HEK293 (cell line): Measurements from ENCODE around the gene KCTD15.

Experiments
- CTCF ChIA-PET: fragments of 350-600 bp; formaldehyde crosslinking; extraction: SDS; loops from one replicate; lab custom pipeline; 2021; ENCODE audit warnings: antibody characterized with exemption; lab: Yijun Ruan, JAX
- POLR2A ChIA-PET: fragments of 300-600 bp; formaldehyde crosslinking; extraction: SDS; loops from one replicate; lab custom pipeline; 2020; ENCODE audit warnings: antibody characterized with exemption, inconsistent platforms; lab: Yijun Ruan, JAX
- H3K27ac ChIP-seq: fragments of 200-500 bp; sonication (Bioruptor generic); 2 replicates; pipeline ENCODE4 v1.5.1; 2014; ENCODE audit warnings: low read depth, low read length, control low read depth, inconsistent platforms; ENCODE audit errors: extremely low read depth
- H3K36me3 ChIP-seq, 2 experiments: fragments of 200-500 bp in 1 of 2; sonication (Bioruptor generic) in 1 of 2; 1 replicate in 1 of 2; 2 replicates in 1 of 2; pipeline ENCODE4 v1.5.1; 2014 to 2017; ENCODE audit warnings: inconsistent platforms in 2 of 2, low read length in 2 of 2; ENCODE audit not compliant: control insufficient read depth in 2 of 2, insufficient read depth in 1 of 2
- H3K4me1 ChIP-seq: fragments of 200-500 bp; sonication (Bioruptor generic); 2 replicates; pipeline ENCODE4 v1.5.1; 2014; ENCODE audit warnings: mild to moderate bottlenecking, low read length, inconsistent platforms; ENCODE audit not compliant: control insufficient read depth, insufficient read depth
- H3K4me3 ChIP-seq: 2 replicates; pipeline ENCODE4 v1.5.1; 2011; ENCODE audit warnings: low read depth, mild to moderate bottlenecking, control low read depth, low read length, moderate library complexity
- H3K9me3 ChIP-seq: fragments of 200-500 bp; sonication (Bioruptor generic); 2 replicates; pipeline ENCODE4 v1.5.1; 2014; ENCODE audit warnings: low read depth, low read length, inconsistent platforms; ENCODE audit not compliant: control insufficient read depth, insufficient read depth
- EGR2 ChIP-seq: fragments of 450-650 bp; formaldehyde crosslinking; IDR thresholded peaks from 2 replicates; pipeline ENCODE4 v1.5.1; 2016; ENCODE audit warnings: low read depth, missing biosample characterization, missing genetic modification characterization
- GFI1B ChIP-seq: fragments of 450-650 bp; formaldehyde crosslinking; IDR thresholded peaks from 2 replicates; pipeline ENCODE4 v1.5.1; 2016; ENCODE audit warnings: missing biosample characterization, missing genetic modification characterization
- GLIS1 ChIP-seq: fragments of 450-650 bp; formaldehyde crosslinking; IDR thresholded peaks from 2 replicates; pipeline ENCODE4 v1.5.1; 2016; ENCODE audit warnings: missing biosample characterization, missing genetic modification characterization
- PRDM10 ChIP-seq: fragments of 450-650 bp; formaldehyde crosslinking; IDR thresholded peaks from 2 replicates; pipeline ENCODE4 v1.5.1; 2016; ENCODE audit warnings: missing biosample characterization, missing genetic modification characterization
- RBAK ChIP-seq: fragments of 450-650 bp; formaldehyde crosslinking; IDR thresholded peaks from 2 replicates; pipeline ENCODE4 v1.5.1; 2016; ENCODE audit warnings: missing biosample characterization, missing genetic modification characterization
- REST ChIP-seq: fragments of 450-650 bp; formaldehyde crosslinking; IDR thresholded peaks from 2 replicates; pipeline ENCODE4 v1.5.1; 2016; ENCODE audit warnings: missing biosample characterization, missing genetic modification characterization
- YY2 ChIP-seq: fragments of 450-650 bp; formaldehyde crosslinking; IDR thresholded peaks from 2 replicates; pipeline ENCODE4 v1.5.1; 2016; ENCODE audit warnings: missing biosample characterization, missing genetic modification characterization
- ZIC2 ChIP-seq: fragments of 450-650 bp; formaldehyde crosslinking; IDR thresholded peaks from 2 replicates; pipeline ENCODE4 v1.5.1; 2016; ENCODE audit warnings: missing biosample characterization, missing genetic modification characterization
- ZNF174 ChIP-seq: fragments of 450-650 bp; formaldehyde crosslinking; IDR thresholded peaks from 2 replicates; pipeline ENCODE4 v1.5.0; 2017; ENCODE audit warnings: missing biosample characterization, mild to moderate bottlenecking, missing genetic modification characterization
- ZNF184 ChIP-seq: fragments of 450-650 bp; IDR thresholded peaks from 2 replicates; pipeline ENCODE4 v1.5.1; 2018; ENCODE audit warnings: missing biosample characterization, mild to moderate bottlenecking, missing genetic modification characterization
- ZNF311 ChIP-seq: fragments of 450-650 bp; formaldehyde crosslinking; IDR thresholded peaks from 2 replicates; pipeline ENCODE4 v1.5.1; 2017; ENCODE audit warnings: missing biosample characterization, missing genetic modification characterization, borderline replicate concordance
- ZNF449 ChIP-seq: fragments of 450-650 bp; formaldehyde crosslinking; IDR thresholded peaks from 2 replicates; pipeline ENCODE4 v1.5.1; 2017; ENCODE audit warnings: missing biosample characterization, mild to moderate bottlenecking, missing genetic modification characterization, moderate library complexity
- ZNF596 ChIP-seq: fragments of 450-650 bp; IDR thresholded peaks from 2 replicates; pipeline ENCODE4 v1.5.0; 2018; ENCODE audit warnings: missing biosample characterization, mild to moderate bottlenecking, missing genetic modification characterization, moderate library complexity
- ZNF785 ChIP-seq: fragments of 450-650 bp; formaldehyde crosslinking; IDR thresholded peaks from 2 replicates; pipeline ENCODE4 v1.5.1; 2016; ENCODE audit warnings: missing biosample characterization, missing genetic modification characterization
- ZXDB ChIP-seq: fragments of 450-650 bp; formaldehyde crosslinking; IDR thresholded peaks from 2 replicates; pipeline ENCODE4 v1.5.1; 2016; ENCODE audit warnings: missing biosample characterization, missing genetic modification characterization

KCTD15 gene

GRCh38 chr19:33749016-33749415 is 47.7 kb upstream of the KCTD15 start:
- Histone ChIP-seq H3K9me3 (no peaks in the 10 kb centered on the region), H3K4me3 (no peak overlapping the region), H3K27ac (no peak overlapping the region), H3K36me3 (no peaks in the 10 kb centered on the region), H3K4me1 (no peaks in the 10 kb centered on the region)
- ChIA-PET CTCF (interaction anchor here (0.5 to 2.1 kb wide), 8 partner anchors 9 to 514 kb away, joined by 3 to 9 read pairs (median 3); no protein-coding TSS in a partner anchor), POLR2A (no interaction called here)
- TF ChIP-seq ZNF785 (tag by site-specific recombination) (no peak), GLIS1 (tag by site-specific recombination) (no peak), ZNF174 (tag by site-specific recombination) (no peak), YY2 (tag by site-specific recombination) (no peak), ZNF449 (tag by site-specific recombination) (no peak), ZNF184 (tag by site-specific recombination) (no peak)

- Histone ChIP-seq H3K4me3 (no peak overlapping the region), H3K27ac (no peak overlapping the region), H3K4me1 (no peaks in the 10 kb centered on the region)
- POLR2A ChIA-PET, result no interaction called here
- peak; percentile 23; the same call in 1 of the 2 replicates for TF ChIP-seq EGR2 (tag by site-specific recombination)
- TF ChIP-seq ZNF596 (tag by site-specific recombination), result no peak
- no peak for TF ChIP-seq GFI1B (tag by site-specific recombination)
- no peak for TF ChIP-seq ZXDB (tag by site-specific recombination)
- 0 out of 2 replicates have a peak, but pooled peaks have one; percentile 23 for TF ChIP-seq REST (tag by site-specific recombination)
- no peak for TF ChIP-seq ZIC2 (tag by site-specific recombination)
- TF ChIP-seq RBAK, result no peak
- no peak for TF ChIP-seq PRDM10 (tag by site-specific recombination)
- TF ChIP-seq ZNF311 (tag by site-specific recombination), result no peak
- TF ChIP-seq, all 188 proteins: peak for 2
- no peaks in the 10 kb centered on the region for H3K36me3 ChIP-seq
- no peaks in the 10 kb centered on the region for H3K9me3 ChIP-seq
- CTCF ChIA-PET, result interaction anchor here (0.5 to 2.1 kb wide), 5 partner anchors 19 to 515 kb away, joined by 3 to 9 read pairs (median 5); no protein-coding TSS in a partner anchor
These were observed 47.0 kb upstream of the KCTD15 start for GRCh38 chr19:33749619-33750175.
